GM21526 (cell line): Measurements from ENCODE around the gene TNFRSF11A.

Experiments
- ATAC-seq: cut with Tn5 transposase; IDR thresholded peaks from one replicate; pipeline ENCODE4 v1.9.1; 2021; ENCODE audit warnings: moderate library complexity; ENCODE audit not compliant: unreplicated experiment, low FRiP score

Gene TNFRSF11A

GRCh38 chr18:62377131-62377807 is 52.2 kb downstream of the TNFRSF11A start:
- no peak for ATAC-seq

- no peak for ATAC-seq
Observed at GRCh38 chr18:62379051-62379450, 53.9 kb downstream of the TNFRSF11A start.

- ATAC-seq = no peak
Observed at GRCh38 chr18:62381373-62381772, 56.3 kb downstream of the TNFRSF11A start.

GRCh38 chr18:62384068-62384467 is 59.0 kb downstream of the TNFRSF11A start:
- ATAC-seq = no peak

GRCh38 chr18:62384610-62385097 is 59.5 kb downstream of the TNFRSF11A start:
- ATAC-seq = no peak

GRCh38 chr18:62386091-62386490 is 61.0 kb downstream of the TNFRSF11A start:
- no peak for ATAC-seq

GRCh38 chr18:62386601-62387000 is 61.5 kb downstream of the TNFRSF11A start:
- no peak for ATAC-seq

- ATAC-seq = no peak
Observed at GRCh38 chr18:62387257-62387656, 62.1 kb downstream of the TNFRSF11A start.

- ATAC-seq = no peak
Observed at GRCh38 chr18:62388855-62389760, 64.0 kb downstream of the TNFRSF11A start.

- no peak for ATAC-seq
Observed at GRCh38 chr18:62389761-62390481, 64.8 kb downstream of the TNFRSF11A start.

GRCh38 chr18:62394006-62394763 is 69.1 kb downstream of the TNFRSF11A start:
- no peak for ATAC-seq

GRCh38 chr18:62396381-62396780 is 71.3 kb downstream of the TNFRSF11A start:
- no peak for ATAC-seq

- no peak for ATAC-seq
Observed at GRCh38 chr18:62396967-62397366, 71.9 kb downstream of the TNFRSF11A start.

GRCh38 chr18:62398291-62398690 is 73.2 kb downstream of the TNFRSF11A start:
- ATAC-seq = no peak

GRCh38 chr18:62399276-62399675 is 74.2 kb downstream of the TNFRSF11A start:
- ATAC-seq = no peak

- no peak for ATAC-seq
Observed at GRCh38 chr18:62399781-62400308, 74.7 kb downstream of the TNFRSF11A start.

GRCh38 chr18:62400916-62401315 is 75.8 kb downstream of the TNFRSF11A start:
- no peak for ATAC-seq

GRCh38 chr18:62402342-62402948 is 77.3 kb downstream of the TNFRSF11A start:
- ATAC-seq = no peak

GRCh38 chr18:62403120-62403519 is 78.0 kb downstream of the TNFRSF11A start:
- ATAC-seq = no peak

GRCh38 chr18:62404881-62405280 is 79.8 kb downstream of the TNFRSF11A start:
- no peak for ATAC-seq
